NCI-H2029 treated with DMSO at 0.1 percent for 48 hours (cell line): Measurements from ENCODE around the gene PEPD.
A peak's percentile ranks its signal among the peaks of the same experiment; 100 is the strongest.

Source experiments
- DNase-seq: peaks from one replicate; lab custom pipeline; 2025; lab: John Stamatoyannopoulos, UW

PEPD gene

DNA sequence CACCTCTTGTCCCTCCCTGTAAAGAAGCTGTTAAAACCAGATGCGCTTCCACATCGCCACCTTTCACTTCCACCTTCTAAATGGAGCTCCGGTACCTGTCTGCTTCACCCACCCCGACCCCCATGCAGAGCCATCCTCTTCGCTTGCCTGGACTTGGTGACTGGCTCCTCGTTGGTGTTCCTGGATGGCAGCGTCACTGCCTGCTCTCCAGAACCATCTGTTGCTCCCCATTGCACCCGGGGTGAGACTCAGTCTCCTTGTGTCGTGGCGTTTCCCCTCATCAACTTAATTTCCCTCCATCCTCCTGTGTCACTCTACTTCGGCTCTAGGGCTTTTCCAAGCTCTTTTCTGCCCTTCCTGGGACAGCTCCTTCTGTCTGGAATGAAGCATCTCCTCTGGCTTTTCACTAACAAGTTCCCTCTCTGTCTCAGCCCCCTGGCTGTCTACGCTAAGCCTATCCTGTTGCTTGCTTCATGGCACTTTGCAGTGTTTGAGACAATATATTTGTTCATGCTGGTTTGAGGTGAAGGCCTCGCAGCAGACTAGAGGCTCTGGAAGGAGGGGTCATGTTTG is 137.8 kb downstream of the PEPD start:
- DNase-seq: no peak

GRCh38 chr19:33382982-33383381 is 138.6 kb downstream of the PEPD start:
- no peak for DNase-seq

DNA sequence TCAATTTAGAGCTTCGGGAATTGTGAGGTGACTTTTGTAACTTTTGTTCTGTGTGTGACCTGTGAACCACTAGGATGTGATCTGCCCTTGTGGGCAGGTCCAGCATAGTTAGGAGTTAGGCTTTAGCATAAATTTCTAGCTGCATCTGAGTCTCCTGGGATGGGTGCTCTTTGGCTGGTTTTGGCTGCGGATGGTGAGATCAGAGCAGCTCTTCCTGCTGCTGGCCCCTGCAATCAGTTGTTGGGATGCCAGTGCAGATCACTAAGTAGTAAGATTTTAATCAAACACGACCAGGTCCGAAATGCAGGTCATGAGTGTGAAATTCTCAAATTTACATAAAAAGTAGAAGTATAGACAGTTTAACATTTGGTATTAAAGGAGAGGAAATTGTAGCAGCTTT is 139.6 kb downstream of the PEPD start:
- DNase-seq: no peak

DNA sequence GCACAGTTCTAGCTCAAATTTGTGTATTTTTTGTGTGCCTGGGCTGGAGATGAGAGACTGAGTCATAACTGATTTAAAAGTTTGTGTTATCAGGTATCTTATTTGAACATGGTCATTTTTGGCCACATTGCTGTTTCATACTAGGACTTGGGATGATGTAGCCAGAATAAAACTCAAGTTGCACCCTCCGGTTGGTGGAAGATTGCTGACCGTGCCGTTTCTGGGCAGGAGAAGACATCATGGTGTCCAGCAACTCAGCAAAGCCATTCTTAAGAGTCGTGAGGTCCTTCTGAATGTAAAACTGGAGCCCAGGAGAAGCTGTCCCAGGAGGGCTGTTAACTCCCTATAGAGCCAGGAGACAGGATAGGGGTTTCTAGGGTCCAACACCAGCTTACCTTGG is 140.5 kb downstream of the PEPD start:
- no peak for DNase-seq

GRCh38 chr19:33379151-33379829 is 142.3 kb downstream of the PEPD start:
- no peak for DNase-seq

DNA sequence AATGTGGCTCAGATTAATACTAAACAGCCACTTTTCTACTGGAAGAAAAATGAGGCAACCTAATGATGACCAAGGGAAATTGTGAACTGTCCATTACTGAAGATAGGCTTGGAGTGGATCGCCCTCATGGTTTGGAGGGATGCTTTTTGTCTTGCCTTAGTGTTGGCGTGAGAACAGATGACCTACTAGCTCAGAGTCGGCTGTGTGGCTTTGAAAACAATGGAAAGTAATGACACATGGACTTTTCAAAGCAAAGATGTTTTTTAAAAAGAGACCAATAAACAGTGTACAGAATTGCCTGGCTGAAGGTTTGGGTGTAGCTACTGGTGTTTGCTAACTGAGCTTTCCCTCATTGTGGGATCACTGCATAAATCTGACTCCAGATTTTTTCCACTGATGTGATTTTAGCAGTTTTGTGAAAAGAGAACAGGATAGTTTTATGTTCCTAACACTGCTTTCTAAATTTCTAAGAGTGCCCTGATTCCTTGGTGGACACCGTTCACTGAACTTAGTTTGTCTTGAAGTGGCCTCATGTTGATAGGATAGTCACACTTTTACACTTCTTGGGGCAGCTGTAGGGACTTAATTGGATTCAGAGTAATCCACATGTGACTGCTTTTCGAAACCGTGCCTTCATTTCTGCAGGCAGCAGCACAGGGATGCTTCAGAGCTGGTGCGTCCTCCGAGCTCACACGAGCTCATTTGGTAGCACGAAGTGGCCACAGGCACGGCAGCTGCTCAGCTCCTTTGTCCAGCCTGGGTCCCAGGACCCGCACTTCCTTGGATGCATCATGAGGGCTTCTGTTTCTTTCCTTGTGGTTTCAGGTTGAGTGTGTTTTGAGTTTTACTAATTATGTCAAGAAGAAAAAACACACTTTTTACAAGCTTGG is 143.8 kb downstream of the PEPD start:
- no peak for DNase-seq

GRCh38 chr19:33376941-33377557 is 144.5 kb downstream of the PEPD start:
- no peak for DNase-seq

GRCh38 chr19:33376423-33376822 is 145.2 kb downstream of the PEPD start:
- DNase-seq: no peak

GRCh38 chr19:33375837-33376159 is 145.8 kb downstream of the PEPD start:
- DNase-seq: no peak

DNA sequence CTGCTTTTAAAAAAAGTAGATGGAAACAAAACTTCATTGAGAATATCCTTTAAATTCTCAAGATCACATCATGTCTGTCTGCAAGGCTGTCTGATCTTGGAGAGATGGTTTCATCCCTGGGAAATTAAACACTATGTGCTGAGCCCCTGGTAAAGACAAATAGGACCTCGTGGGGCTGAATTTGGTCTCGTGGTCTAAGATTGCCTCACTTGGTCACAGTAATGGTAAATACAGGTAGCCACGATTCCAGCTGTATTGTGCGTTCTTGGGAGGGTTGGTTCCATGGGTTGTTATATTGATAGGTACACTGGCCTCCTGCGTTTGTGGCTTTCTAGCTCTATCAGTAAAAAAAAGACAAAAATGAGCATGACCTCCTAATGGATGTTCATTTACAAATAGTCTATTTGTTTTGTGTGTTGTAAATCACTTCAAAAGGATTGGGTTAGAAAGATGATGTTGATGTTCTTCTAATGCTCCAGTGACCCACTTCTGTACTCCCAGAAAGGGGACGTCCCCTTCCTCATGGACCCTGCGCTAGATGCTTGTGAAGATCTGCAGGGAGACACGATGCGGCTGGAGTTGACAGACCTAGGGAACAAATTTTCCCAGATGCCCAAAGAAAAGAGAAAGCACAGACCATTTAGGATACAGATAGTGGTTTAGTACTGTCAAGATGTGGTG is 146.3 kb downstream of the PEPD start:
- DNase-seq: no peak

DNA sequence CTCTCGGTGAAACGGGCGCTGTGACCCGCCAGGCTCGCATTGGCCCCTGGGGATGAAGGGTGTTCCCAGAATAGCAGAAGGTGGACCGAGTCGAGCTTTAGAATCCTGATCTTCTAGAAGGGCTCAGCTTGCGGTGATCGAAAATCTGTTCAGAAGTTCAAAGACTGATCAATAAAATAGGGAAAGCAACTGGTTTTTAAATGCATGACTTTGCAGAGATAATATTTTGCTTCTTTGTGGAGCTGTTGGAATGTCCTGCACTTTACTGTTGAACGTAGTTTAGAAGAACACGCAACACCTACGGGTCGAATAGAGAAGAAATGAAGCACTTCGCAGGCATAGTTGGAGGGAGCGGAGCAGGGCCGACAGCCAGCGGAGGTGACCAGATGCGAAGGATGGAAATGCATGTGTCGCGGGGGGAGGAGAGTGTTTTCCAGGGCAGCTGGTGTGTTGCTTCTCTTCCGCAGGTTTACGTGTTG is 147.3 kb downstream of the PEPD start:
- no peak for DNase-seq

DNA sequence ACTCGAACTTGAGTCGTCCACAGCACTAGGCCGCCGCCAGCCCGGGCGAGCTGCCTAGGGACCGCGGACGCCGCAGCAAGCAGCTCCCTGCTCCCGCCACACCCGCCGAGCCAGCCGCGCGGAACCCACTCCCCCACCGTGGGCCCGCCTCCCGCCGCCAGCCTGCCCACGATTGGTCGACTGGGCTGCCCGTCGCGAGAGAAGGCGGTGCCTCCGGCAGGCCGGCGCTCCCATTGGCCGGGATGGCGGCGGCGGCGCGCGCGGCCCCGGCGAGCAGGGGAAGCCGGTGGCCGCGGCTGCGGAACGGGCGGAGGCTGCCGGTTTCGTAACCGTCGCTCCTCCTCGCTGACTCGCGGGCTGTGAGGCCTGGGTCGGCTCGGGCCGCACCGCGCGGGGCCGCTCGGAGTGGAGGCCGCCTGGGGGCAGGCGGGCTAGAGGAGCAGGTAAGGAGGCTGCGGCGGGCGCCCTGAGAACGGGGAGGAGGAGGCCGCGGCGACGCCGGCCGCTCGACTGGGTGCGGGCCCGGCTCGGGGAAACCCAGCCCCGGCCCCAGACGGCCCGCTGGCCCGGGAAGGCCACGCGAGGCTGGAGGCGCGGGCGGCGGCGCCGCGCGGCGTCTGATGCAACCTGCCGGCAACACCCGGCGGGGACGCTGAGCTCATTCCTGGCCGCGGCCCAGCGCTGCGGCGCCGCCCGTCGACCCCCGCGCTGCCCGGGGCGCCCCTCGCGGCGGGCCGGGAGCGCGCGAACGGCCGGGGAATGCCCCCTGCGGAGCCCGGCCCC is 147.9 kb downstream of the PEPD start, which contains the start of gene CEBPG:
Gene CEBPG (plus strand): TSS at position 257 of the 783 bp plus-strand sequence. CDS start 5,531 bp downstream, outside the sequence.
- DNase-seq: peak; percentile 47

GRCh38 chr19:33370783-33371182 is 150.8 kb downstream of the PEPD start:
- DNase-seq: no peak

- no peak for DNase-seq
These were observed 153.3 kb downstream of the PEPD start for GRCh38 chr19:33368074-33368864.

- DNase-seq: no peak
These were observed 154.7 kb downstream of the PEPD start for GRCh38 chr19:33366897-33367296.

DNA sequence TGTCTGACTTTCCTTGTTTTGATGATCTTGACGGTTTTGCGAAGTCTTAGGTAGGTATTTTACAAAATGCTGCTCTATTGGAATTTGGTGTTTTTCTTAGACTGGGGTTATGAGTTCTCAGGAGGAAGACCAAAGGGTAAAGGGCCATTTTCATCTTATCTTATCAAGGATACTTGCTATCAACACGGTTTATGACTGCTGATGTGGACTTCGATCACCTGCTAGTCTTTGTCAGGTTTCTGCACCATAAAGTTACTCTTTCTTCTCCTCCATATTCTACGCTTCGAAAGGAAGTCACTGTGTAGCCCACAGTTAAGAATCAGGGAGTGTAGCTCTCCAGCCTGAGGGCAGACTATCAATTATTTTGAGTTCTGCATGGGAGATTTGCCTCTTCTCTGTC is 155.5 kb downstream of the PEPD start:
- no peak for DNase-seq

- no peak for DNase-seq
These were observed 155.9 kb downstream of the PEPD start for GRCh38 chr19:33365691-33366090.

GRCh38 chr19:33363476-33363875 is 158.1 kb downstream of the PEPD start:
- DNase-seq: no peak

- DNase-seq: no peak
These were observed 158.9 kb downstream of the PEPD start for GRCh38 chr19:33362508-33363228.

DNA sequence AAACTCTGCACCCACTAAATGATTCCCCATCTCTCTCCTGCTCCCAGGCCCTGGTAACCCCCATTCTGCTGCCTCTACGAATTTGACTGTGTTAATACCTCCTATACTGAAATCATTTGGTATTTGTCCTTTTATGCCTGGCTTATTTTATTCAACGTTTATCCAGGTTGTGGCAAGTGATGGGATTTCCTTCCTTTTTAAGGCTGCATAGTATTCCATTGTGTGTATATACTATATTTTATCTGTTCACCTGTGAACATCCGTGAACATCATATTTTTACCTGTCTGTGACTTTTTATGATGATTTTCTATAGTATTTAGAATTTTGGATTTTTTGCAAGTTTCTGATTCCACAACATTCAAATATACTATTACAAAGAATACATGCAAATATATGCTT is 162.0 kb downstream of the PEPD start:
- no peak for DNase-seq
